OCI-LY7 (cell line): ENCODE data around the gene ATF1.

Source experiments
- CTCF ChIP-seq: fragments of 200-600 bp; sonication (generic); conservative IDR thresholded peaks from 2 replicates; pipeline ENCODE4 v1.5.1; 2014; ENCODE audit warnings: mild to moderate bottlenecking, antibody characterized with exemption, low read length, moderate library complexity, mixed read lengths
- EZH2phosphoT487 ChIP-seq: fragments of 200-600 bp; sonication (generic); IDR thresholded peaks from 2 replicates; pipeline ENCODE4 v1.6.1; 2018; ENCODE audit warnings: low read depth, borderline replicate concordance, mild to moderate bottlenecking, mixed run types, antibody characterized with exemption, low read length, moderate library complexity, mixed read lengths

DNA sequence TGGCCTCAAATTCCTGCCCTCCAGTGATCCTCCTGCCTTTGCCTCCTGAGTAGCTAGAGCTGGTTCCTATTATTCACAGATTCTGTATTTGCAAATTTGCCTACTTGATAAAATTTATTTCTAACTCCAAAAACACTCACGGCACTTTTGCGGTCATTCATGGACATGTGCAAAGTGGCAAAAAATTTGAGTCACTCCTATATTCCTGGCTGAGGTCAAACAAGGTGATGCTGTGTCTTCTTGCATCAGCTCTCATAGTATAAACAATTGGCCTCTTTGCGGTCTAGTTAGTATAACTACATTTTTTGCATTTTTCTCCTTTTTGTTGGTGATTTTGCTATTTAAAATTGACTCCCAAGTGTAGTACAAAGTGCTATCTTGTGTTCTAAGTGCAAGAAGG, 24.7 kb downstream of the ATF1 start:
- TF ChIP-seq CTCF (no peak), EZH2phosphoT487 (no peak)
